Fibroblast of lung (primary cell): Measurements from ENCODE around the gene PDE4B. TPM values are rescaled to one million over a fixed set of nuclear protein-coding genes. Genes with fewer than 3 reads are reported as not detected.

Source experiments
- DNase-seq, 2 donors: peaks; one replicate each; pipeline versions ENCODE4 v3.0.0 to v3.0.0-alpha.2; 2010; ENCODE audit warnings: low read depth in 2 of 2
- H2AFZ ChIP-seq: 2 replicates; pipeline ENCODE4 v1.5.1; 2012; ENCODE audit warnings: low read length, control low read depth, inconsistent platforms
- H3K27ac ChIP-seq: 2 replicates; pipeline ENCODE4 v1.5.1; 2011; ENCODE audit warnings: low read length, control low read depth; ENCODE audit not compliant: insufficient read depth
- H3K27me3 ChIP-seq: 2 replicates; pipeline ENCODE4 v1.5.1; 2011; ENCODE audit warnings: mild to moderate bottlenecking, low read length; ENCODE audit not compliant: control insufficient read depth, insufficient read depth
- H3K36me3 ChIP-seq: 2 replicates; pipeline ENCODE4 v1.5.1; 2011; ENCODE audit warnings: low read length; ENCODE audit not compliant: control insufficient read depth, insufficient read depth
- H3K4me1 ChIP-seq: 2 replicates; pipeline ENCODE4 v1.5.1; 2011; ENCODE audit warnings: low read length; ENCODE audit not compliant: control insufficient read depth, insufficient read depth; ENCODE audit errors: extremely low read depth
- H3K4me2 ChIP-seq: 2 replicates; pipeline ENCODE4 v1.5.1; 2011; ENCODE audit warnings: low read length, control low read depth; ENCODE audit not compliant: insufficient read depth; ENCODE audit errors: extremely low read depth
- H3K4me3 ChIP-seq, 4 experiments: fragments of 200-600 bp in 1 of 4; sonication (generic) in 1 of 4; replicated peaks in 1 of 4; 2 replicates each; pipeline ENCODE4 v1.5.1; 2011 to 2016; ENCODE audit warnings: low read length in 4 of 4, low read depth in 3 of 4, mild to moderate bottlenecking in 3 of 4, control low read depth in 2 of 4, inconsistent platforms in 1 of 4, mixed read lengths in 1 of 4; ENCODE audit not compliant: insufficient read depth in 1 of 4; ENCODE audit errors: control extremely low read depth in 1 of 4
- H3K79me2 ChIP-seq: 2 replicates; pipeline ENCODE4 v1.5.1; 2012; ENCODE audit warnings: mild to moderate bottlenecking, low read length, inconsistent platforms; ENCODE audit not compliant: control insufficient read depth, insufficient read depth
- H3K9ac ChIP-seq: 2 replicates; pipeline ENCODE4 v1.5.1; 2011; ENCODE audit warnings: mild to moderate bottlenecking, low read length, control low read depth; ENCODE audit not compliant: insufficient read depth
- H3K9me3 ChIP-seq: 2 replicates; pipeline ENCODE4 v1.5.1; 2012; ENCODE audit warnings: low read depth, low read length; ENCODE audit not compliant: control insufficient read depth, insufficient read depth
- H4K20me1 ChIP-seq: 2 replicates; pipeline ENCODE4 v1.5.1; 2011; ENCODE audit warnings: low read length; ENCODE audit not compliant: control insufficient read depth, insufficient read depth; ENCODE audit errors: extremely low read depth
- EZH2 ChIP-seq: IDR thresholded peaks from 2 replicates; pipeline ENCODE4 v1.5.1; 2012; ENCODE audit warnings: low read length, control low read depth, mild to moderate bottlenecking; ENCODE audit errors: missing control alignments
- polyA plus RNA-seq, 2 donors: library from polyadenylated mRNA; depleted of rRNA in 1 of 2; stranded (reverse) in 1 of 2; unstranded in 1 of 2; fragments of >200 nt; gene quantifications; 2 replicates each; pipeline ENCODE4 v1.2.1, GENCODE V29; 2011 to 2012; ENCODE audit warnings: missing spikeins in 1 of 2
- total RNA-seq: library from RNA; depleted of rRNA; stranded (reverse); fragments of >200 nt; gene quantifications from 2 replicates; pipeline ENCODE4 v1.2.1, GENCODE V29; 2014
- TF ChIP-seq, protein P1 (sequence below), 2 donors: IDR thresholded peaks in 1 of 2; conservative IDR thresholded peaks in 1 of 2; 1 replicate in 1 of 2; 2 replicates in 1 of 2; pipeline ENCODE4 v1.5.1; 2011 to 2012; ENCODE audit warnings: low read length in 2 of 2, control low read depth in 1 of 2, inconsistent platforms in 1 of 2, low read depth in 1 of 2, mild to moderate bottlenecking in 1 of 2

Gene PDE4B
- total and polyA plus RNA-seq, 2 donors (not counting 1 experiment from before 2014, with no cell fraction given): 3.7 to 19.8 TPM

DNA sequence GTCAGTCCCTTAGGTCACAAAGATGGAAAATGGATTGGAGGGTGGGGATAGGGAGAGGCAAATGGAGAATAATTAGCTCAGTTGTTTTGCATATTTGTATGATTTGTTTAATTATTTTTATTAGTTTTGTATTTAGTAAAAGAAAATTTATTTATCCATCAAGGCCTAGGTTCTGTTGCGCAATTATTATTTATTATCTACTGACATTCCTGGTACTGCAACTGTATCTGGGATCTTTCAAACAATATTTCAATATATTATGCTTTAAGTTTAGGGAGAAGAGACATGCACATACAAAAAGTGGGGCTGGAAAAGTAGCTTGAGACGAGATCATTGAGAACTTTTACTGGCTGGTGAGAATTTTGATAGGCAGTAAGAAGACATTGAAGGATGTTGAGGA lies 424.9 kb downstream of the PDE4B start:
- Histone ChIP-seq H2AFZ (no peak overlapping the region), H3K36me3 (no peaks in the 10 kb centered on the region), H3K4me2 (no peak overlapping the region), H3K4me1 (no peaks in the 10 kb centered on the region), H3K9ac (no peak overlapping the region), H3K27ac (no peak overlapping the region), H3K9me3 (no peaks in the 10 kb centered on the region), H4K20me1 (no peaks in the 10 kb centered on the region), H3K4me3 (no peak overlapping the region), H3K27me3 (no peaks in the 10 kb centered on the region), H3K79me2 (no peaks in the 10 kb centered on the region)
- TF ChIP-seq, protein P1, sequence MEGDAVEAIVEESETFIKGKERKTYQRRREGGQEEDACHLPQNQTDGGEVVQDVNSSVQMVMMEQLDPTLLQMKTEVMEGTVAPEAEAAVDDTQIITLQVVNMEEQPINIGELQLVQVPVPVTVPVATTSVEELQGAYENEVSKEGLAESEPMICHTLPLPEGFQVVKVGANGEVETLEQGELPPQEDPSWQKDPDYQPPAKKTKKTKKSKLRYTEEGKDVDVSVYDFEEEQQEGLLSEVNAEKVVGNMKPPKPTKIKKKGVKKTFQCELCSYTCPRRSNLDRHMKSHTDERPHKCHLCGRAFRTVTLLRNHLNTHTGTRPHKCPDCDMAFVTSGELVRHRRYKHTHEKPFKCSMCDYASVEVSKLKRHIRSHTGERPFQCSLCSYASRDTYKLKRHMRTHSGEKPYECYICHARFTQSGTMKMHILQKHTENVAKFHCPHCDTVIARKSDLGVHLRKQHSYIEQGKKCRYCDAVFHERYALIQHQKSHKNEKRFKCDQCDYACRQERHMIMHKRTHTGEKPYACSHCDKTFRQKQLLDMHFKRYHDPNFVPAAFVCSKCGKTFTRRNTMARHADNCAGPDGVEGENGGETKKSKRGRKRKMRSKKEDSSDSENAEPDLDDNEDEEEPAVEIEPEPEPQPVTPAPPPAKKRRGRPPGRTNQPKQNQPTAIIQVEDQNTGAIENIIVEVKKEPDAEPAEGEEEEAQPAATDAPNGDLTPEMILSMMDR (conservative IDR thresholded peaks at IDR 0.05 in 1 of 2, IDR thresholded peaks at IDR 0.05 in 1 of 2; ENCODE audit: low read depth in 1 of 2, low read length in 2 of 2): no peak
- no peak for TF ChIP-seq EZH2
- no peak for DNase-seq

DNA sequence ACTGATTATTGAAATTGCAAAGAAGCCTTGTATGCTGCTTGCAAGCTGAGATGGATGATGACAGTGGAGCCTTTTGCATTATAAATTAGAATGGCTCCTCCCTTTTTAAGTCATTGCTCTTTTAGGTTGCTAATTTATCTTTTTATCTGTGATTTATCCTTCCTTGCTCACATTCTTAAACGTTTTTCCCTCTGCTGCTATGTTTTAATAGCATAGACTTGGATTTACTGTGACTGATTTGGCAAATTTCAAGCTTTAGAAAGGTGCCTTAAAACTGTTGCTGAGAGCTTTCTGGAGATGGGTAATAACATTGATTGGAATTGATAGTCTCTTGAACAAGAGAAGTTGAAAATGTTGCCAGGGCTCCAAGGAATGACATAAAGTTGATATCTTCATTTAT lies 427.8 kb downstream of the PDE4B start:
- Histone ChIP-seq H3K36me3 (no peaks in the 10 kb centered on the region), H2AFZ (no peak overlapping the region), H3K9ac (no peak overlapping the region), H3K27ac (no peak overlapping the region), H3K9me3 (no peaks in the 10 kb centered on the region), H3K4me1 (no peaks in the 10 kb centered on the region), H3K79me2 (no peaks in the 10 kb centered on the region), H3K27me3 (no peaks in the 10 kb centered on the region), H3K4me2 (no peak overlapping the region), H4K20me1 (no peaks in the 10 kb centered on the region), H3K4me3 (no peak overlapping the region)
- DNase-seq: no peak
- TF ChIP-seq, protein P1 (conservative IDR thresholded peaks at IDR 0.05 in 1 of 2, IDR thresholded peaks at IDR 0.05 in 1 of 2; ENCODE audit: low read depth in 1 of 2, low read length in 2 of 2): no peak
- no peak for TF ChIP-seq EZH2

DNA sequence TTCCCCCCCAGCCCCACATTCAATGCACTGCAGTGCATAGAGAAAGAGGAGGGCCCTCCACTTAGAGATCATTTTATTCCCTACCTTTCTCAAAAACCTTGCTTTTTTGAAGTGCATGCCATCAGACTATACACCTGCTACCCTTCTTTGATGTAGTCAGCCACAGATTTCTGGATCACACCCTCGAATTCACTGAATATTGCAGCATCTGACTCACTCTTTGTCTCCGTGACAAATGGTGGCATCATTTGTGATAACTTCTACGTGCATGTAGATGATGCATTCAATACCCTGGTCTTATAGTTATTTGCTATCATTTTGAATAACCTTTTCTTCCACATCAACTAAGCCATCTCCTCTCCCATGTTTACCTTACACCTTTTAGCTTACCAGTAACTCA lies 431.0 kb downstream of the PDE4B start:
- Histone ChIP-seq H3K36me3 (no peaks in the 10 kb centered on the region), H3K27me3 (no peaks in the 10 kb centered on the region), H3K4me2 (no peak overlapping the region), H3K79me2 (no peaks in the 10 kb centered on the region), H3K9ac (no peak overlapping the region), H3K9me3 (no peaks in the 10 kb centered on the region), H3K4me3 (no peak overlapping the region), H3K27ac (no peak overlapping the region), H3K4me1 (no peaks in the 10 kb centered on the region), H4K20me1 (no peaks in the 10 kb centered on the region), H2AFZ (no peak overlapping the region)
- TF ChIP-seq, protein P1 (conservative IDR thresholded peaks at IDR 0.05 in 1 of 2, IDR thresholded peaks at IDR 0.05 in 1 of 2; ENCODE audit: low read depth in 1 of 2, low read length in 2 of 2): no peak
- TF ChIP-seq EZH2: no peak
- no peak for DNase-seq
